Lung (tissue), 12 donors: ENCODE data around the gene MAP7D3. TPM values are rescaled to one million over a fixed set of nuclear protein-coding genes. Genes with fewer than 3 reads are reported as not detected.

Source experiments
- ATAC-seq: fragments of 200-7000 bp; cut with Tn5 transposase; one replicate; pipeline ENCODE4 v1.9.1; 2020; ENCODE audit warnings: moderate number of reproducible peaks; ENCODE audit not compliant: insufficient read depth, low FRiP score
- DNase-seq, 3 donors: peaks; one replicate each; pipeline ENCODE4 v3.0.0-alpha.2; 2013 to 2017
- H3K27ac ChIP-seq, 2 donors: one replicate each; pipeline ENCODE4 v1.5.1; 2013; ENCODE audit warnings: mild to moderate bottlenecking in 2 of 2, moderate library complexity in 2 of 2, control low read depth in 1 of 2, inconsistent platforms in 1 of 2, low read depth in 1 of 2, low read length in 1 of 2
- H3K27me3 ChIP-seq, 3 donors: one replicate each; pipeline ENCODE4 v1.5.1; 2013; ENCODE audit warnings: low read length in 2 of 3; ENCODE audit not compliant: control insufficient read depth in 3 of 3, insufficient read depth in 3 of 3
- H3K36me3 ChIP-seq, 4 donors: one replicate each; pipeline ENCODE4 v1.5.1; 2013; ENCODE audit warnings: low read length in 4 of 4, mild to moderate bottlenecking in 1 of 4, moderate library complexity in 1 of 4; ENCODE audit not compliant: control insufficient read depth in 4 of 4, insufficient read depth in 4 of 4
- H3K4me1 ChIP-seq, 5 donors: one replicate each; pipeline ENCODE4 v1.5.1; 2013; ENCODE audit warnings: low read length in 5 of 5, mild to moderate bottlenecking in 2 of 5, moderate library complexity in 1 of 5; ENCODE audit not compliant: control insufficient read depth in 5 of 5, insufficient read depth in 5 of 5
- H3K4me3 ChIP-seq: one replicate; pipeline ENCODE4 v1.5.1; 2013; ENCODE audit warnings: mild to moderate bottlenecking, control low read depth, moderate library complexity
- H3K9ac ChIP-seq, 2 donors: one replicate each; pipeline ENCODE4 v1.5.1; 2013; ENCODE audit warnings: low read length in 2 of 2, control low read depth in 1 of 2; ENCODE audit not compliant: insufficient read depth in 1 of 2
- H3K9me3 ChIP-seq, 4 donors: one replicate each; pipeline ENCODE4 v1.5.1; 2013; ENCODE audit warnings: low read length in 3 of 4, mild to moderate bottlenecking in 1 of 4, moderate library complexity in 1 of 4; ENCODE audit not compliant: control insufficient read depth in 4 of 4, insufficient read depth in 3 of 4
- WGBS, 2 donors: extraction: QIAGEN DNeasy Blood & Tissue Kit; methylation state at CpG; one replicate each; pipeline ENCODE4 v1.1.7; 2013; 5-methylcytosine and 5-hydroxymethylcytosine counted together
- polyA plus RNA-seq, 2 donors: library from polyadenylated mRNA; stranded (reverse); fragments of 200-250 nt; gene quantifications; one replicate each; pipeline ENCODE4 v1.2.1, GENCODE V29; 2013
- total RNA-seq, 2 donors: library from RNA; depleted of rRNA in 1 of 2; stranded (reverse); fragments of >200 nt in 1 of 2; gene quantifications; one replicate each; pipeline ENCODE4 v1.2.1, GENCODE V29; 2014 to 2021
- TF ChIP-seq, protein P1 (sequence below): IDR thresholded peaks from 2 replicates; pipeline ENCODE4 v1.5.1; 2012; ENCODE audit warnings: mild to moderate bottlenecking; ENCODE audit errors: control extremely low read depth, extremely low read depth
- donor health status: control.
- donor health status: control.
- donor health status: Bipolar disorder and iron deficiency.
- donor health status: healthy.
- donor health status: DM: yes; HTN: yes; CAD: no.

The MAP7D3 gene
- total and polyA plus RNA-seq, 4 donors, result 4.0 to 10.5 (median 6.5) TPM

GRCh38 chrX:136258951-136259350, 7.8 kb upstream of the MAP7D3 start:
- Histone ChIP-seq H3K27me3 (peaks cover 0 to 18% (median 3%) of the 10 kb centered on the region in 3 donors), H3K4me3 (no peak overlapping the region), H3K4me1 (peaks cover 0 to 2% (median 0%) of the 10 kb centered on the region in 5 donors), H3K9ac (no peak overlapping the region), H3K36me3 (no peaks in the 10 kb centered on the region), H3K9me3 (no peaks in the 10 kb centered on the region), H3K27ac (peak overlapping the region in 1 of 2 donors; percentile 33)
- TF ChIP-seq, protein P1, sequence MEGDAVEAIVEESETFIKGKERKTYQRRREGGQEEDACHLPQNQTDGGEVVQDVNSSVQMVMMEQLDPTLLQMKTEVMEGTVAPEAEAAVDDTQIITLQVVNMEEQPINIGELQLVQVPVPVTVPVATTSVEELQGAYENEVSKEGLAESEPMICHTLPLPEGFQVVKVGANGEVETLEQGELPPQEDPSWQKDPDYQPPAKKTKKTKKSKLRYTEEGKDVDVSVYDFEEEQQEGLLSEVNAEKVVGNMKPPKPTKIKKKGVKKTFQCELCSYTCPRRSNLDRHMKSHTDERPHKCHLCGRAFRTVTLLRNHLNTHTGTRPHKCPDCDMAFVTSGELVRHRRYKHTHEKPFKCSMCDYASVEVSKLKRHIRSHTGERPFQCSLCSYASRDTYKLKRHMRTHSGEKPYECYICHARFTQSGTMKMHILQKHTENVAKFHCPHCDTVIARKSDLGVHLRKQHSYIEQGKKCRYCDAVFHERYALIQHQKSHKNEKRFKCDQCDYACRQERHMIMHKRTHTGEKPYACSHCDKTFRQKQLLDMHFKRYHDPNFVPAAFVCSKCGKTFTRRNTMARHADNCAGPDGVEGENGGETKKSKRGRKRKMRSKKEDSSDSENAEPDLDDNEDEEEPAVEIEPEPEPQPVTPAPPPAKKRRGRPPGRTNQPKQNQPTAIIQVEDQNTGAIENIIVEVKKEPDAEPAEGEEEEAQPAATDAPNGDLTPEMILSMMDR, result no peak
- no peak for ATAC-seq
- no peak for DNase-seq
- WGBS, 2 donors, result 69 to 100% methylated on average over 1 of the region's 1 CpG

GRCh38 chrX:136256026-136256425, 4.8 kb upstream of the MAP7D3 start:
- WGBS, 2 donors, result 46 to 63% methylated on average over 7 of the region's 7 CpGs
- Histone ChIP-seq H3K36me3 (no peaks in the 10 kb centered on the region), H3K27me3 (peaks cover 0 to 15% (median 2%) of the 10 kb centered on the region in 3 donors), H3K4me1 (no peaks in the 10 kb centered on the region), H3K4me3 (no peak overlapping the region), H3K27ac (peak overlapping the region in 1 of 2 donors; percentile 74), H3K9ac (no peak overlapping the region), H3K9me3 (no peaks in the 10 kb centered on the region)
- DNase-seq, result peak in 2 of 3 donors; percentile 30 to 43
- ATAC-seq, result no peak
- TF ChIP-seq, protein P1, result no peak

DNA sequence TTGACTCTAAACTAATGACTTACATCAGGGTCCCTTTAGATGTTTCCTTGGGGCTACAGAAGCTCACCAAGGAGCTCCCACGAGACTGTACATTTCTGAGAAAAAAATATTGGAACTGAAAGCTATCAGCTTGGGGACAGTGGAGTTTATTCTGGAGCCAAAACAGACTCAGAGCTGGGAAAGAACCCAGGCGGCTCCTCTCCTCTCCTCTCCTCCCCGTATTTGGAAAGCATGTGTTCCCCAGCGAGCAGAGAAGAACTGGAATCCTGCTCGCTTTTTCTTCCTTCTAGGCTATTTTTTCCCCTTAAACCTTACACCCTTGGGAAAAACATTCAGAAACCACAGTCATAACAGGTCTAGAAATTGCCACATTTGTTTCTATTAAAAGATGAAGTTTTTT, 4.3 kb upstream of the MAP7D3 start:
- Histone ChIP-seq H3K9ac (no peak overlapping the region), H3K27me3 (peaks cover 0 to 15% (median 2%) of the 10 kb centered on the region in 3 donors), H3K36me3 (no peaks in the 10 kb centered on the region), H3K9me3 (no peaks in the 10 kb centered on the region), H3K4me3 (no peak overlapping the region), H3K27ac (no peak overlapping the region), H3K4me1 (no peaks in the 10 kb centered on the region)
- TF ChIP-seq, protein P1, result no peak
- ATAC-seq (no peak), DNase-seq (no peak)
- 60 to 81% methylated on average over 5 of the region's 5 CpGs for WGBS, 2 donors
